ENCODE results near the gene NIPAL3.

Gene NIPAL3

DNA sequence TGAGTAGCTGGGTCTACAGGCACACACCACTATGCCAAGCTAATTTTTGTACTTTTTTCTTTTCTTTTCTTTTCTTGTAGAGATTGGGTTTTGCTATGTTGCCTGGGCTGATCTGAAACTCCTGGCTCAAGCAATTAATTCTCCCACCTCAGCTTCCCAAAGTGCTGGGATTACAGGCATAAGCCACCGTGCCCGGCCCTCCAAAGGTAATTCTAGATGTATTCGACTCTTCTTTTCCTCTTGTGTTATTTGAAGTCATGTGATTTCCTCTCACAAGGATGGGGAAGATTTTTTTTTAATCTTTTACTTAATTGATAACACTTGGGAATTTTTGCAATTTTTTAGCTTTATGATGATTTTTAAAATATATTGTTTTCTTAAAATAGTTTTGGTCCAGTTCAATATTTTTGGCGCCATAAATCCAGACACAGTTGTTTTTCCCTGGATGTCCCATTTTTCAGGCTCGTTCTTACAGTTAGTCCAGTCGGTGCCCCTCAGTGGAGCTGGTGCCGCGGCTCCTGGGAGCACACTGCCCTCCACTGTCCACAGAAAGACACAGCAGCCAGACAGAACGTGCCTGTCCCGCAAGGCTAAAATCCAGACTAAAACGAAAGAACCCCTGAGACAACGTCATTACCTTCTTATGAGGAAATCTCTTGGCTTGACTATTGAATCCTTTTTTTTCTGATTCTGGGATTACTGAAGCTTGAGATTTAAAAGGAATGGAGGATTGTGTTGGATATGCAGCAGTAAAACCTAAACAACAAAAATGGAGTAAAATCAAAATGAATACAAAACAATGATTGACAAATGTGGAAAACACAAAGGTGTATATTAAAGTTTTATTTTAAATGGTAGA, 24.4 kb upstream of the NIPAL3 start:
- DNase-seq (ENCODE audit: low spot score) = peak; percentile 62

DNA sequence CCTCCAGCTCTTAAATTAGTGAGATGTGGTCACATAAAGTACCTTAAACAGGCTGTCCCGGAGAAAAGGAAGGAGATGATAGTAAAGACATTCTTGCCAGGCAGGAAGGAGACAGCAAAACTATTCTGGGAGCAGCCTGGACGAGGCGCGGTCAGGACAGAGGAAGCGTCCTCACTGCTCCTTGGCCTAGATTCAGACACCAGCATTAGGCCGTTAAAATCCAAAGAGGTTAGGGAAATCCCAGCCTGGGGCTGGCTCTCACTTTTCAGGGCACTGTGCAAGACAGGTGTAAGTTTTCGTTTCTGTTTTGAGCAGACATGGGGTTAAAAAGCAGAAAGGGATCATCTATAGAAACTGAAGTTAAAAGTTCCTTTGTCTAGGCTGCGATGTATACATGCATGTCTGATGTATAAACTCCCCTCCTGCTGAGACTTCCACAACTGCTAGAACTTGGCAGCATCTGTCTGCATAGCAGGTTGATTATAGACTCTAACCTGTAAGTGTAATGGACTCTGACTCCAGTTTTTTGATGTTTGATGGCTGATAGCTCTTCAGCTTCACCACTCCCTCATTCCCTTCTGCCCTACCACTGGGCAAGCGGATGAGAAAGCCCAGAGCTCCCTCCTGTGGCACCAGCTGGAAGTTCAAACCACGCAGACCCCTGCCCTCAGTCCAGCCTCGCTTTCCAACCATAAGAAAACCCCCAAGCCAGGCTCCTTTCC, 23.6 kb upstream of the NIPAL3 start:
- DNase-seq (ENCODE audit: low spot score) = peak; percentile 58

DNA sequence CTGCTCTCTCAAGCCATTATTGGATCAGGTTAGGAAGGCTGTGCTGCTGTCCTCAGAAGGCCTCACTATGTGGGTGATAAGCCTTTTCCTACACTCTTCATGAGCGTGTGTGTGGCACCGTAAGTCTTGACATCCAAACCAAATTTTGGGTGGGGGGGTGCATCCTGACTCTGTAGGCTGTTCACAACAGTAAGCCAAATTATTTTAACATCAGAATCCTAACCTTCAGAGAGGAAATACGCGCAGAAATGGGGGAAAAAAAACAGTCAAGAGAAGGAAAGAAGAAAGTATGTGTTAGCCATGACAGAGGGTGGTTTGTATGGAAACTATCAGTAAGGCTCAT, 23.0 kb upstream of the NIPAL3 start:
- DNase-seq (ENCODE audit: low spot score) = no peak

DNA sequence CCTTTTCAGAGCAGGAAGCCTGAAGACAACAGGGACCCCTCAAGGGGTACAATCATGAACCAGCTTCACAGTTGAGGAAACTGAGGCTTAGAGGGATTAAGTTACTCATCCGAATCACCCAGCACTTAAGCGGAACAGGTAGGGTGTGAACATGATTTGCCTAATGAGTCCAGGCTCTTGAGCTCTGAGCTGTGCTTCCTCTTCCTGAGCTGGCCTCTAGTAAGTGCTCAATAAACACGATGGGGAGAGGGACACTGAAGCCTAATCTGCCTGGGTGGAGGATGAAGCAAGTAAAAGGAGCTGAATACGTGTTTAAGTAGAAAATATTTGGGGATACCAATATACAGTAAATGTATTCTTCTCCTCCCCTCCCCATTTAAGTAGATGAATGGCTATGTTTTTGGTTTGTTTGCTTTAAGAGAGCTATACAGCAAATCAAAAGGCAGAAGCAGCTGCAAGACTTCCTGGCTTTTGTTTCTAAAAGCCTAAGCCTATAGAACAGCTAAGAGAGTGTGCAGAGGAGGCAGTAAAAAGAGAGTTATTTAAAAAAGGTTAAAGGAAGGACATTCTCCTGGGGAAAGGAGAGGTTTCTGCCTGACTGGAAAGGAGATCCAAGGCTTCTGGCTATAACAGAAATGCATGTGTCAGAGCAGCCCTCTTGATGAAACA, 22.5 kb upstream of the NIPAL3 start:
- DNase-seq (ENCODE audit: low spot score) = no peak

DNA sequence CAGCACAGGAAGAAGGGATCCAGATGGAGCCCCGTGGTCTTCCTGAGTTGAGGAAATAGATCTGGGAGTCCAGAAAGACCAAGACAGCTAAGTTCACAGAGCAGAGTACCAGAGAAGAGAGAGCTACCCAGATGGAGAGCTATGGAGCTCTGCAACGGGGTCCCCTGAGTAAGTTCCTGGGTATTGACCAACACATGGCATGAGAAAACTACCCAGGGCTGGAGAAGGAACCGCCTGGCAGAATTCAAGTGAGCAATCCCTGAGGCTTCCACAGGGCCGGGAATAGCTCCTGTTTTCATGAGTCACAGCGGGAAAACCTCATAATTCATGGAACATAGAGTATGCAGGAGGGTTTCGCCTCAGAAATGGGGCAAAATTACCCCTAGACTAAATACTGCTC, 21.7 kb upstream of the NIPAL3 start:
- DNase-seq (ENCODE audit: low spot score) = no peak

DNA sequence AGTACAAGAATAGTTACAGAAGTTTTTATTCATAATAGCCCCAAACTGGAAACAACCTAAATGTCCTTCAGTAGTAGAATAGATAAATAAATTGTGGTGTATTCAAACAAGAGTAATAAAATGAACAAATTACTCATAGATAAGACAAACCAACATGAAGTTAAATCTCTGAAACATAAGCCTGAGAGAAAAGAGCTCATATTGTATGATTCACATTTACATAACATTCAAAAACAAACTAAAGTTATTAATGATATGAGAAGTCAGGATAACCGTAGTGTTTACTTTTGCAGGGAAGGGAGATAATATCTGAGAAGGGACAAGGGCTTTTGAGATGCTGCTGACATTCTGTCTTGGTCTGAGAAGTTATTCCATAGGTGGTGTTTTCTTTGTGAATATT, 15.5 kb upstream of the NIPAL3 start:
- no peak for DNase-seq (ENCODE audit: low spot score)

DNA sequence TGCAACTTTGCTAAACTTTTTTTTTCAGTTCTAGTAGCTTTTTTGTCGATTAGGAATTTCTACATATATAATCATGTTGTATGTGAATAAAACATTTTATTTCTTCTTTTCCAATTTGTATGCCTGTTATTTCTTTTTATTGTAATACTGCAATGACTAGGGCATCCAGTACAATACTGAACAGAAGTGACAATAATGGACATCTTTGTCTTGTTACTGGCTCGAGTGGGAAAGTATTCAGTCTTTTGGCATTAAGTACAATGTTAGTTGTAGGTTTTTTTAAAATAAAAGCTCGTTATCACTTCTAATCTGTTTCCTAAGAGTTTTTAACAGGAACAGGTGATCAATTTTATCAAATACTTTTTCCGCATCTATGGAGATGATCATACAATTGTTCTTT, 11.8 kb upstream of the NIPAL3 start:
- no peak for DNase-seq (ENCODE audit: low spot score)

DNA sequence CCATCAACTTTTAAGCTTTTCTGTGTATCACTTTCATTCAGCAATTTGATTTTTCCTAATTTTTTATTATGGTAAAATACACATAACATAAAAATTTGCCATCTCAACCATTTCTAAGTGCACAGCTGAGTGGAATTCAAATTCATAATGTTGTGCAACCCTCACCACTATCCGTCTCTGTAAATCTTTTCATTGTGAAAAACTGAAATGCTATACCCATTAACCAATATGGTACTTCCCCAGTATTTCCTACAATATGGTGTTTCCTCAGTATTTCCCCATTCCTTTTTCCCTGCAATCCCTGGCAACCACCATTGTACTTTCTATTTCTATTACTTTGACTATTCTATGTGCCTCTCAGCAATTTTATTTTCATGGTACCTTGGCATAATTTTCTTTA, 8.8 kb upstream of the NIPAL3 start:
- no peak for DNase-seq (ENCODE audit: low spot score)

DNA sequence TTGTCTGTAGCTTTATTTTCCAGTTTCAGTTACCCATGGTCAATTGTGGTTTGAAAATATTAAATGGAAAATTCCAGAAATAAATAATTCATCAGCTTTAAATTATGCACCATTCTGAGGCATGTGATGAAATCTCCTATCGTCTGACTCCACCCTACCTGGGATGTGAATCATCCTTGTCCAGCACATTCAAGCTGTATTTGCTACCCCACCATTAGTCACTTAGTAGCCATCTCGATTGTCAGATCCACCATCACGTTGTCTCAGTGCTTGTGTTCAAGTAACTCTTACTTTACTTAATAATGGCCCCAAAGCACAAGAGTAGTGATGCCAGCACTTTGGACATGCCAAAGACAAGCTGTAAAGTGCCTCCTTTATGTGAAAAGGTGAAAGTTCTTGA, 6.1 kb upstream of the NIPAL3 start:
- peak; percentile 49 for DNase-seq (ENCODE audit: low spot score)

DNA sequence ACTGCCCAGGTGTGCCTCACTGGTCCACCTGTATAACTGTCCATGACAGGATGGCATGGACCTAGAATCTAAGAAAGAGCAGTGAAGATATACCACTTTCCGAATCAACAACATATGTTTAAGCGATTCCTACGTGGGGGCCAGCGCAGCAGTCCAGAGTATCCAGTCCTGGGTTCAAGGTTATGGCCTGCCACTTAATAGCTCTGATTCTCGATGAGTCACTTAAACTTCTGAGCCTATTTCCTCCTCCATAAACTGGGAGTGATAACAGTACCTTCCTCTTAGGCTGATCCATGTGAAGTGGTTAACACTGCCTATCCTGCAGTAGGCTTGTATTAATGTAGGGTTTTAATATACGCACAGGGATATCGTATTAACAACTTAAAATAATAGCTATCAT, 4.9 kb upstream of the NIPAL3 start:
- DNase-seq (ENCODE audit: low spot score) = no peak

DNA sequence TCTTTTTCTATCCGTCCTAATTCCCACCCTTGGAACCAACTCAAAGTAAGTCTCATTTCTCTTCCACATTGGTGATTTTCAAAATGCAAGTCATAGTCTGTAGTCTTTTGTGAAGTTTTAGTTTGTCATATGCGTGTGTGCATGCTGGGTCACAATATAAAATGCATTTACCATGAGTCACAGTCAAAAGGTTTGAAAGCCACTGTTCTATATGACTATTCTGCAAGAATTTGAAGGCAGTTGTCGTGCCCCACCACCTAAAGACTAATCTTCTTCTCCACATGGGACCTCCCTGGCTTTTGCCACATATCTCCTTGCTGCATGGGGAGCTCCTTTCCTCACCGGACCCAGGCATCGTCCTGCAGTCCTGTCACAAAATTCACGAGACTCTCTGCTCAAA, 3.6 kb upstream of the NIPAL3 start:
- peak; percentile 14 for DNase-seq (ENCODE audit: low spot score)

DNA sequence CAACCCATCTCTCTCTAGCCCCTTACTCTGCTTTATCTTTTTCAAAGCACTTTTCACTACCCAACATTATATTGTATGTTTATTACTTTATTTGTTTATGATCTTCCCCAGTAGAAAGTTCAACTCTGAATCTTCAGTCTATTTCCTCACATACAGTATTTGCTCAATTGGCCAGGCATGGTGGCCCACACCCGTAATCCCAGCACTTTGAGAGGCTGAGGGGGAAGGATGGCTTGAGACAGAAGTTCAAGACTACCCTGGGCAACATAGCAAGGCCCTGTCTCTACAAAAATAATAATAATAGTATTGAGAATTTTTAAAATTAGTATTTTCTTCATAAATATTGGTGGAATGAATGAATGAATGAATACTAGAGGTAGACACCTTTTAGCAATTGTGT, 3.2 kb upstream of the NIPAL3 start:
- no peak for DNase-seq (ENCODE audit: low spot score)

DNA sequence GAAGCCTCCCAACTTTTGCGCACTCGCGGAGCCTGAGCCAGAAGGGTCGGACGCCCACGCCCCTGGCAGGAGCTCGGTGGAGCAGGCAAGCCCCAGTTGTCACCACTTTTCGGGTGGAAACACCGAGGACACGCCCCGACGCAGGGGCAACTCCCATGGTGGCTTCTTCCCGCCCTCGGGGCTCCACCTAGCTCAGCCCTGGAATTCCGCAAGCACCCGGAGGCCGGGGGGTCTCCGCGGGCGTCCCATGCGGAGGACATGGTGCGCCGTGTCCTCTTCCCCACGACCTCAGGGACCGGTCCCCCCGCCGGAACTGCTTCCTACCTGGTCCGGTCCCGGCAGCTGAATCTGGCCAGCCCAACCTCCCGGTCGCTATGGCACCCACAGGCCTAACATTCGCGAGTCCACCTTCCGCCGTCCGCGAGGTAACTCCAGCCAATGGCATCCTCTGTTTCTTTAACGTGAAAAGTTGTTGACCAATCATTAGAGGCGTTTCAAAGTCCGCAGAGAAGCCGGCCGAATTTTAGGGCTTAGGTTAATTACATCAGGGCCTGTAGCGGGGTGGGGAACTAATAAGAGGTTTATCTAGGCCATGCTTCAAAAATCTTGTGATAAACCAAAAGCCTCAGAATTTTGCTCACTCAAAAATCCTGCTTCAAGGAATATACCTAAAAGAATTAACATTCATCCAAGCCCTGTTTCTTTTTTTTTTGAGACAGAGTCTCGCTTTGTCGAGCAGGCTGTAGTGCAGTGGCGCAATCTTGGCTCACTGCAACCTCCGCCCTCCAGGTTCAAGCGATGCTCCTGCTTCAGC, 2.0 kb upstream of the NIPAL3 start, which contains the start of gene STPG1:
Gene STPG1 (minus strand): TSS at position 433 of the 814 bp plus-strand sequence. CDS start 12,394 bp downstream, outside the sequence.
- peak; percentile 82 for DNase-seq (ENCODE audit: low spot score)

DNA sequence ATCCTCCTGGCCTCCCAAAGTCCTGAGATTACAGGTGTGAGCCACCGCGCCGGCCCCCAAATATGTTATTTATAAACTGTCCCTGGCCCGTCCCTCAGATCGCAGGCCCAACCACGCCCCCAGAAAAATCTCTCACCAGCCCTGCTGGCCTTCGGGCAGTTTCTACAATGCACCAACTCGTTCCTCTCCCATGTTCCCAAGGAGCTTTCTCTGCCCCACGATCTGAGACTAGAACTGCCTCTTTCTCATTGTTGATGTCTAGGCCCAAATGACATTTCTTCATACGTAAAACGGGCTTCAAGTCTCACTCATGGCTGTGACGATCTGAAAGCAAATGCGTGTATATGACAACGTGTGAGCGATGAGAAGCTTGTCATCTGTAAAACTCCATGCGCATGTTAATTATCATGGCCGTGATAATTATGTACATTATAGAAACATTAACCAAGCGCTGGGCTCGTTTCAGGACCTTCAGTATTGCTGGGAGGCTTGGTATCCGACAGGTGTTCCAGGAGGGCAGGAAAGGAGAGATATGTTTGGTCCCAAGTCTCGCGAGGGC, 748 bp upstream of the NIPAL3 start:
- DNase-seq (ENCODE audit: low spot score) = no peak

DNA sequence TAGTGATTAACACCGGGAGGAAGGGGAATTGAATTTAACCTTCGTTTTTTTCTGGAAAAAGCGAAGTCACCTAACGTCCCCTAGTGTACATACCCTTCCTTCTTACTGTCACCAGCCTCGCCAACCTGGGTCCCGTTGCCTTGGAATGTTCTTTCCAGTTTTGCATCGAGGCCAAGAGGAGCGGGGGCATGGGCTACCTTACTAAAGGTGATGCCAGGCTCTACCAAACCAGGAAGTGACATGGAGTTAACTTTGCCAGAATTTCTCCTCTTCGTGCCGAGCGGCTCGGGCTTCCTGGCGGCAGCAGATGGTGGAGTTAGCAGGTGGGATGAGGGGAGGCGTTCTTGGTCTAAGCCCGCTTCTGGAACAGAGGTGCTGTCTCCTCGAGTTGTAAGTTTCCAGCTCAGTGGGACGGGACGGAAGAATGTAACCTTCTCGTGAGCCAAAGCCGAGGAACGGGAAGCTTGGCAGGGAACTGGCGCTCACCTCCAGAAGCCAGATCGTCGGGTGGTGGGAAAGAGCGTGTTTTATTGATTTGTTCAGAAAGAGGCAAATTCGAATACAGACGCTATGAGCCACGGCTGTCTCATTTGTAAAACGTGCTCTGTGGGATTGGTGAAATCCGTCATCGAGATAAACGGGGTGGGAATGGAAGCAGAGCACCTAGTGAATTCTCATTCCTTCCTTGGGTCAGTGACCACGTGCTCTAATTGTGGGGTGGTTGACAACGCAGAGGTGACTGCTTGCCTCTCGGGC, 486 bp downstream of the NIPAL3 start:
- peak; percentile 26 for DNase-seq (ENCODE audit: low spot score)

DNA sequence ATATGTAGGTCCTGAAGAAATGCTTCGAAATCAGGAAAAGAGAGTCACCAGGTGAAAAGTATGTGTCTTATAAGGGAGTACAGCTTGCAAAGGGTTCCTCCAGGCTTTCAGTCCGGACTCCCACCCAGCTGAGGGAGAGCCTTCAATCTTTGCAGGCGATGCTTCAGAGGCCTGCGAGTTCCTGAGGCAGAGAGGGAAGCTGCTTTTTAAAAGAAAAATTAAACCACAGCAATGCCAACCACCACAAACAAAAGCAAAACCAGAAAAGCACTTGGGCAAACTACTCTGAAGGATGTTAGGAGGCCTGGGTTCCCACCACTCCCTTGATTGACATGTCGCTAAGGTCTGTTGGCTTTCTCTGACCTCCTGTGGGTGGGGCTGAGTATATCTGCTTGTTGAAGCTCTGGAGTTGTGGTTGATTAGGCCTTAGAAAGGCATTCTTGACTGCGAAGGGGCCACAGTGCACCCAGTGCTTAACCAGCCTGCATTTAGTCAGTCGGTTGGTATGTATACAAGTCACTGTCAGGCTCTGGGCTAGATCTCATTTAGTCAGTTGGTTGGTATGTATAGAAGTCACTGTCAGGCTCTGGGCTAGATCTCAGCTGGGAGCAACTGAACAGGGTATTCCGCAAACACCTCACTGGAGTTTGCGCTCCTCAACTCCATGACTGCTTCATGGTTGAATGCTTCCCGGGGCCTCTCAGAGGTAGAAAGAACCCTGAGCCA, 1.2 kb downstream of the NIPAL3 start:
- DNase-seq (ENCODE audit: low spot score) = peak; percentile 63

DNA sequence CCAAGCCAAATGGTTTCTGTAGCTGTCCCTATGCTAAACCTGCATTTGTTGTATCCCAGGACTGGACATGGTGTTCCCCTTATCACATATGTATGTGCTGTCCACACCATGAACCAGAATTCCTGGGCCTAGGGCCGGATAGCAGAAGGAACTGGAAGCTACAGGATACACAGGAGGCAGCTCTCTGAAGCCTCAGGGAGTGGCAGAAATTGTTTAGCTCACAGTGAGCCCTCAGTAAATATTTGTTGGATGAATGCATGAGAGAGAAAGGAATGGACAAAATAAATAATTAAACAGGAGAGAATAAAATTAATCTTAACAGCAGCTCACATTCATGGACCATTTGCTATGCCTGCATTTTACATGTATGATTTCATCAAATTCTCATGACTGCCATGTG, 2.1 kb downstream of the NIPAL3 start:
- no peak for DNase-seq (ENCODE audit: low spot score)

DNA sequence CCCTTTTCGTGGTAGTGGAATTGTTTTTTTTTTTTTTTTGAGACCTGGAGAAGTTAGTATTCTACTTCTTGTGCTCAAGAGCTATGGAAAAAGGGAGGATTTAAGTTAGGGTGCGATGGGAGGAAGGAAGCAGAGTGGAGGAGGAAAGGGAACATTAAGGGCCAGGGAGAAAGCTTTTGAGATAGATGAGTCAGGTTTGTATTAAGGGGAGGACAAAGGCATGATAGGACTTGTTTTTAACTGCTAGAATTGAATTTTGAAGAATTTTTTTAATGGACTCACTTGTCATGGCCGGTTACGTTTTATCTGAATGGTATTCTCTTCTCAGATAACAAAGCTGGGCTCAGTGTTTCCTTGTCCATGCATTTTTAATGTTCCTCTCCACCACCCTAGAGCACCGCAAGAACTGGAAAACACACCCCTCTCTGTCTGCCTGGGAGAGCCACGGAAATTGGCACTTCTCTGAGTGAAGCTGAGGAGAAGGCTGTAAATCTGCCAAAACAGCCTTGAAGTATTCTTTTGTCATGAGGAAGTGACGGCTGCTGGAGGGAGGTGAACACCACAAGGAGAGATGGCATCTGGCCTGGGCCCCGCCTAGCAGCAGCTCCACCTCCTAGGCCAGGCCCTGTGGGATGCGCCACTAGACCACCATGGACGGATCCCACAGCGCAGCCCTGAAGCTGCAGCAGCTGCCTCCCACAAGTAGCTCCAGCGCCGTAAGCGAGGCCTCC, 3.5 kb downstream of the NIPAL3 start:
- DNase-seq (ENCODE audit: low spot score) = no peak

DNA sequence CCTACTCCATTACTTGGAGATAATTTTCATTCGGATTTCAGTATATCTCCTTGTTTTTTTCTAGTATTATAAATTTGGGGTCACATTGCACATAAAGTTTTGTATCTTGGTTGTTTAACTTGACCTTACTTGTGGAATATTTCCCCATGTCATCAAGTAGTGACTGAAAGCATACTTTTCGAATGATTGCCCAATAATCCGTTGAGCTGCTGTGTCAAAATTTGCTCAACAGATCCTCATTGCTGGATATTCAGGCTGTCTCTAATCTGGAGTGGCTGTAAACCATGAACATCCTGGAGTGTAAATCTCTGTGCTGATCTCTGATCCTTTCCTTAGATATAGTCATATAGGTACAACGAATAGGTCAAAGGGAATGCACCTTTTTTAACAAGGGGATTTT, 4.9 kb downstream of the NIPAL3 start:
- DNase-seq (ENCODE audit: low spot score) = no peak

DNA sequence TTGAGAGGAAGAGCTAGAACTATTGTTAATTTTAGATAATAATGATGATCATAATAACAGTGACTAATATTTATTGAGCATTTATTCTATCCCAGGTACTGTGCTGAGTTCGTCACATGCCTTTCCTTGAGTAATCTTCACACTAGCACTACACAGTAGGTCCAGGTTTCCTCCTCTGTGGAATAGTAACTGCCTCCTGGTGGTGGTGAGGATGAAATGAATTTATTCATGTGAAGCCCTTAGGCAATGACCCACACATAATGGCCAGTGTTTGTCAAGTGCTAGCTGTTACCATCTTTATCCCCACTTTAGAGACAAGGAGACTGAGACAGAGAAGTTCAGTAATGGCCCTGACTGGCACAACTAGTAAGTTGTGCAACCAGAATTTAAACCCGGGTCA, 5.9 kb downstream of the NIPAL3 start:
- no peak for DNase-seq (ENCODE audit: low spot score)
